Hippocampal formation (tissue), 2 donors: ENCODE data around the gene THEM4.

Source experiments
- DNase-seq, 2 donors: peaks; one replicate each; lab custom pipeline; 2025; lab: John Stamatoyannopoulos, UW

Gene THEM4

DNA sequence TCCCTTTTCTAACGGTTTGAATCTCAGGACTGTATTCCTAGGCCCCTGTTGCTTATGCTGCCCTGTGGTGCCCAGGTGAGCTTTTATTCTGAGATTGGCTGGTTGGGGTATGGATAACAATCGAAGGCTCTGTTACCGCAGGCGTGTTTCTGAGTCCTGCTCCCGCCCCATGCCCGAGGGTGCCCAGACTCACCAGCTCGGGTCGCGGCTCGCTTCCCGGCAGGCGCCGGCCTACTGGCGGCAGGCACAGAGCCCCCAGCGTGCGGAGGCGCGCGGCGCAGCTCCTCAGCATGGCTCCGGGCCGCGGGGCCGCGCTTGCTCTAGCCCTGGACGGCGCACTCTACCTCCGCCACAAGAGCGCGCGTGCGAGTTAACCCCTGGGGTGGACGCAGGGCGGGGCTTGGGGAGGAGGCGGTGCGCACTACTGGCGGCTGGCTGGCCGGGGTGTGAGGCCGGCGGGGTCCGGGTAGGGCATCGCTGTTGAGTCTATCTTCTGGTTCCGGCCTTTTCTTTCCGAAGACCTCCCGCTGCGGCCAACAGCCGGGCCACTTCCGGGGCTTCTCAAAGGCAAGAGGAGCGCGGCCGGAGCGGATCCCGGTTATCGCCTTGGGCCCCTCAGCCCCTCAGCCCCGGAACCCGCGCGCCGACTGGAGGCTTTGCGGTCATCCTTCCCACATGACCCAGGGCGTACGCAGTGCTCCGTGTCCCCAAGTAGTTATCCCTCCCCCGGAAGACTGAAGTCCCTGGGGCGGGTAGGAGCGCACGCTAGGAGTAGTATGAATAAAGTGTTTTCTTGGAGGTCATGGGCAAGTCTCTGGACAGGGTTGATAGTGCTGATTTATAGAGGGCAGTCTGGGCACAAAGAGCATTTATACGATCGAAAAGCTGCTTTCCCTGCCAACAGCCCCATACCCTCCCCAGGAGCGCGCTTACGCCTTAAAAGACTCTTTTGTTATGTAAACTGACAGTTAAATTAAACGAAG lies at the start of gene THEM4:
TSS of gene THEM4 (minus strand) at position 345 of the 983 bp plus-strand sequence. CDS start at position 292, 53 bp downstream.
- DNase-seq, result peak; percentile 91 to 94

DNA sequence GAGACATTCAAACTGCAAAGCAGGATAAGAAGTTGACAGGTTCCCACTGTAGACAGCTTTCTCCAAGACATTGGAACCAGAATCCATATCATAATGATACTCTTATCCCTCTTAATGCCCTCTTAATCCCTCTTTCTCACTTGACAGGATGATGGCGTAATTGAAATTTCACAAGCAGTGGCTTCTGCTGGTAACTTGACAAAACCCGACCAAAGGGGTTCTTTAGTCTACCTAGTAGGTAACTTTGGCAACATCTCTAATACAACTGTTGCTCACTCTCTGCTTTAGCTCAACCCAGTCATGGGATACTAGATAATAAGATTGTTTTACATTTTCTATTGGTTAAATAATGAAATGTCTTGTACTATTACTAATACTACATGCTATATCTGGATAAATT lies 49.6 kb upstream of the THEM4 start:
- no peak for DNase-seq

DNA sequence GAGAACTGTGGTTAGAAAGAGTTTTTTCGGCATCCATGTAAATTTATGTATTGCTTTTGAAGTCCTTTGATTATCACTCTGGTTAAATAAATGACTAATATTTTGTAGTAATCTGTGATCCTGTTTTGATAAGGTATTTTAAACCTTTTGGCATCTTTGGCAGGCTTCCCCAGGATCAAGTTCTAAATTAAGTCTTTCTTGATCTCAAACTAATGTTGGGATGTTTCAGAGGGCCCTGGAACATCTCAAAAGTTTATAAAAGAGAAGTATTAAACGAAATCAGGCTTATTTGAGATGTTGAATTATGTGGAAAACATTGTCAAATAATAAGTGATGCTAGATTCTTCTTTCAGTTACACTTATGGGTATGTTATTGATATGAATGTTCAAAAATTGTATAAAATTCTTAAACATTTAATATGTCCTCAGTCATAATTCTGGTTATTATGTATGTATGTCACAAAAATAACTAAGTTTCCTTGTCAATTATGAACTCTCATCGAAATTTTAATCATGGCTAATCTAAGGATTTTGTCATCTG lies 47.7 kb upstream of the THEM4 start:
- no peak for DNase-seq

DNA sequence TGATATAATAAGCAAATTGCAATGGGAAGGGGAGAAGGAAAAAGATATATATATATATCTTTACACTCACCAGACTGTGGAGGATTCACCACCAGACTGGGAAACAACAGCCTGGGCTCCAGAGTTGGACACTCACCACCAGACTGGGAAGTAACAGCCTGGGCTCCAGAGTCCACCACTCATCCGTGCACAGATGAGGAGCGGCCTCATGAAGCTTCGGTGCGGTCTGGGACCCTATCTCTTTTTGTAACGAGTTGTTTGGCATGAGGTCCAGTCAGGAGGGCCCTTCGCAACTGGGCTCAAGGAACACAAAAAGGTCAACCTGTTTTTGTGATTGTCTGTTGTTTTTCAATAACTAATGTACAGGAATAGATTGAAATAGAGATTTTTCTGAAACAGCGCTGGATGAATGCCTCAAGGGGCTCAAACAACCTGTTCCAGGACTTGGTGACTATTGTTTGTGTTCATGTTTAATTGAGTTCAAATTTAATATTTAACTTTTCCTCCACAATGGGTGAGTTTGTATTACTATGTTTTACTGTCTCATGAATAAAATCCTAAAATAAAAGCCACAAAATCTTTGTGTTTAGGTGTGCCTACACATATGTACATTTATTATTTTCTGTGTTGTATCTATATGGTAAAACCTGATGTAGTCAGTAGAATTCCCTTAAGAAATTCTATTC lies 44.2 kb upstream of the THEM4 start:
- DNase-seq, result no peak

DNA sequence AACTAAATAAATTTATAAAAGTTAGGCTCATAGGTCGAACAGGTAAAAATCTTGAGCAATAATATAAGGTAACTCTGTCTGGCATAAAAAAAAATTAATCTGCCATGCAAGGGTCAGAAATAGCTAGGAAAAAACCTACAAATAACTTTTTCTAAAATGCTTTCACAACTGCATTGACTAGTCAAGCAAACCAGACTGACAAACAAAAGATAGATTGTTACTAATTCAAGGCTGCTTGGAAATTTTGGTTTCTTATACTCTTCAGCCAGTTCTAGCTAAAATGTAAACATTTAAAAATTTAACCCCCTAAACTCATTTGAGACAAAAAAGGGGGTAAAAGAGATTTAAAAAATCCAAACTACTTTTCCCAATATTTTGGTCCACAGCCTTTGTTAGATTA lies 43.5 kb upstream of the THEM4 start:
- DNase-seq, result no peak

DNA sequence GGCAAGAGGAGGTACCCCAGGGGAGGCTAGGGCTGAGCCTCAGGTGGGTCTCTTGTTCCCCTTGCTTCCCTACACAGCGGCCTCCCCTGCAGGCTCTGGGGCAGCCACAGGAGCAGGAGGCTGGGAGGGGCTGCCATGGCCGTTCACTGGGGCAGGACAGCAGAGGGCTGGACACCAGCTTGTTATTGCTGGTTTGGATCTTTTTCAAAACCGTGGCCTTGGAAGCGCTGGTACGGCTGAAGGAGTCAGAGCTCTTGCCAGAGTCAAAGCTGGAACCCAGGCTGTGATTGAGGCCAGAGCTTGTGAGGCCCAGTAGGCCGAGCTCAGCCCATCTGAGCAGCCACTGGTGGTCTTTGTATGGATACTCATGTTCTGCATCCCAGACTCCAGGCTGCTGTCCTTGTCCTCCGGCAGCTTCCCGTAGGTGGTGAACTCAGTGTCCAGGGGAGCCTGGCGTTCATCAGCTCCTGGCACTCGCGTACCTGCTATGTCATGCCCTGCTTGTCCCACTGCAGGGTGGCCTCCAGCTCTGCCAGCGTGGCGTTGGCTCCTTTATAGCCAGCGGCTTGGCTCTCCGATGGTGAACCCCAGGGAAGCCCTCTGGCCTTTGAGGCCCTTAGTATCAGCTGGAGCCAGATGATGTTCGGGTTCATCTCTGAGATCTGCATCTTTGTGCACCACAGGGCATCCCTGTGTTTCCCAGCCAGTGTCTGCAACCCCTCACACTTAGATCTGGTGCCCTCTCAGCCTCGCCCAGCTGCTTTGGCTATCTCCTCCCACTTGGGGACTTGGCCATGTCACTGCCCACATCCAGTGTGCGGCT lies 40.3 kb upstream of the THEM4 start:
- DNase-seq, result no peak

DNA sequence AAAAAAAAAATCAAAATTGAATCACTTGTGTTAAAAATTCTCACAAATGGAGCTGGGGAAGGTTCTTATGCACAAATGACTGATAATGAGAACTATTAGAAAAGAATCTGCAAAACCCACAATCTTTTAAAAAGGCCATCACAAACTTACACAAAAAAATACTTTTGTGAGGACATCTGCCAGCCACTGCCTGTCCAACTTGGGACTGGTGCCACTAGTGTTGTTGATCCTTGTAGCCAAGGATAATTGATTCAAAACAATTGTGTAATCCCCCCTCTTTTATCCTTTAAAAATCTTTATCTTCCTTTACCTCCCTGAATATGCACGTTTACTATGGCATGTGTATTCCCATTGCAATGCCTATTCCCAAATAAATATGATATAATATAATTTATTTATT lies 39.2 kb upstream of the THEM4 start:
- DNase-seq, result no peak

DNA sequence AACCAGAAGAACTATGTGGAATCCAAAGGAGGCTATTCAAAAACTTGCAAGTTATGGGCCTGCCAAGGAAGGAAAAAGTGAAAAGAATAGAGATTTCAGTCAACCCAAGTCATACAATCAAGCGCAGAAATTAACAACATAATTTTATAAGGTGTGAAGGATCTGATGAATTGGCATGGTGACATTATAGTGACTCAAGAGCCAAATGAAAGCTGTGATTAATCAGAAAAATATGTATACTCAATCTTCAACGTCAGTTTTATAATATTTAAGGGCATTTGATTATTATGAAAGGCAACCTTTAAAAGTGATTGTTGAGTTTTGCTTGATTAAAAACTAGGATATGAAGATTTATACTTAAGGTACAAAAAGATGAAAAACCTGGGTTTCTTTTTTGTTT lies 37.8 kb upstream of the THEM4 start:
- no peak for DNase-seq

DNA sequence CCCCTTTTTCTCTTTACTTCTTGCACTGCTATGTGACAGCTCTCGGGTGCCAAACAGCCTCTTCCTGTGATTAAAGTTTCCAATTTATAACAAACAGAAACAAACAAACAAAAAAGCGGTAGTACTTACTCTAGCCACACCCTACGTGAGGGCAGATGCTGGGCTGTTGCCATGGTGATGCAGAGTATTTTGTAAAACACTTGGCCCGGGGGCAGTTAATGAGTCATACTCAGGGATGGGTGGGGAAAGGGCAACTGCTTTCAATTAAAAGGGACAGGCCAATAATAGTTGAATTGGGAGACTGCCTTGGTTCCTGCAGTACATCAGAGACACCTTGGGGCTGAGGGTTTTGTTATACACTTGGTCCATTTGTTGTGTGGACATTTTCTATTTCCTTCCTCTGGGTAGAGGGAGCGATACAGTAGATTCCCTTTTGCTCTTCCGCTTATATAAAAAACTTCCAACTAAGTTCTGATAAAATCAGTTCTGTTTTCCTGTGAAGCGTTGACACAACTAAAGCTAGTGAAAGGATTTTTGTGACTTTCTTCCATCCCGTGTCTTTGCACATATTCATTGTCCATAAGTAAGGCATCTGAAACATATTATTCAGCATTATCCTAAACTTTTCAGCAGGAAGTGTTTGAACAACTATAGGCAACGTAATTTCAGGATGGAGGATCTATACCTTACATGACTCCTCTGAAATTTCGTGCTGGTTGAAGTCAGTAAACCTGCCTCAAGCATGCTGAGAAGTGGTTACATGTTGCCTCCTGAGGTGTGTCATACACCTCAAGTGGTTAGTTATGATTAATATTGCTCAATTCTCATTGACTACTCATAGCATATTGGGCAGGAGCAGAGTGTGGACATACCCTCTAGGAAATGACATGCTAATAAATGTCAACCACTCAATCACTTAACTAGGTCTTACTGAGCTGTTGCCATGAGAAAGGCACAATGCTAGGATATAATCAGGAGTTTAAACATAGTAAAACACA lies 36.7 kb upstream of the THEM4 start:
- no peak for DNase-seq

DNA sequence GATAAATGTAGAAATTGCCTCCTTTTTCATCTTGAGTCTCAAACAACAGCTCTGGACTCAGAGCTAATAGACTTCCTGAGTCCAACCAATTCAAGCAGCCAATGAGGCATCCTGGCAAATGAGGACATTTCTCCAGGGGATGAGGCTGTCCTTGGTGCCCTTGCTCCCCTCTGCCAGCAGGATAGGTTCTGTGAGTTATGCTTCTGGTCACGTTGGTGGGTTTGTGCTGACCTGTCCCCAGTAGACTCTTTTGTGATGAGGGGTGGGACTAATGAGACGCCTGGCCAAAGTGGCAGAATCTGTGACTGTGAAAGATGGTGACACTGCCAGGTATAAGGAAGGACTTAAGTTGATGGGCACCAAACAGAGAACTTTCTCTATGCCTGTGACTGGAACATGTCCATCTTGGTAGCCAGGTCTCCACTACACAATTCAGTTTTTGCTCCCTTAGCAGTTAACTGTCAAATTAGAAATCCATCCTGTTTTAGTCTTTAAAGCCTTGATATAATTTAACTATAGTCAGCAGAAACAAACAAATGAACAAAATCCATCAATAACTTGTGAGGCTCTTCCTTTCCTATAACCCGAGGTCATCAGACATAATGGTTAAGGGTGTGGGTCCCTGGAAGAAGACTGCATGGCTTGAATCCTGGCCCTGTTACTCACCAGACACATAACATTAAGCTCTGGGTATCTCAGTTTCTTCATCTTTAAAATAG lies 35.7 kb upstream of the THEM4 start:
- no peak for DNase-seq

DNA sequence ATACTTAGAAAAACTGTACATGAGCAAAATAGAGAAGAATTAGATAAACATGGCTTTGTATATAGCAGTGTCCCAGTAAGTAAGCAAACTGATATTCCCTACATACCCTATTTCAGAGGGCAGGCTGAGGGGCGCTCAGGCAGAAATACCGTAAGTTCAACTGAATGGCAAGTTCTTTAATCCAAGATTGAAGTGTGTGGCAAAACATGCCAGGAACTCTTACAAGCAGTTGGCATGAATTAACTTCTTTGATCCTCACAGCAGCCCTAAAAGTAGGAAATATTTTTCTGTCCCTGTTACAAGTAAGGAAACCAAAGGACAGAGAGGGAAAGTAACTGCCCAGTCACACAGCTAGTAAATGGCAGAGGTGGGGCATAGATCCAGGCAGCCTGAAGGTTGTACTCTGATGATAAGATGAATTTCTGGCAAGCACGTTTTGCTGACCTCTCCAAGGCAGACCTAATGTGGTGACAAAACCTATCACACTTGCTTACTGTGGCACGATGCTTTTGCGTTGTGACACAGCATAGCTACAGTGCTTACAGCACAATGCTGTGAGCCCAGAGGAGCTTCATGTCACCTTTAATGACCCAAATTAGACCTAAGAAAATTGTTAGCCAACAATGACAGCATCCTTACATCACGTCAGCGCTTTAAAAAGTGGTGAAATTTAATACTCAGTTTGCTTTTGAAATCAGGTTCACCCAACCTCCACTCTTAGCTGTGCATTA lies 35.0 kb upstream of the THEM4 start:
- no peak for DNase-seq

DNA sequence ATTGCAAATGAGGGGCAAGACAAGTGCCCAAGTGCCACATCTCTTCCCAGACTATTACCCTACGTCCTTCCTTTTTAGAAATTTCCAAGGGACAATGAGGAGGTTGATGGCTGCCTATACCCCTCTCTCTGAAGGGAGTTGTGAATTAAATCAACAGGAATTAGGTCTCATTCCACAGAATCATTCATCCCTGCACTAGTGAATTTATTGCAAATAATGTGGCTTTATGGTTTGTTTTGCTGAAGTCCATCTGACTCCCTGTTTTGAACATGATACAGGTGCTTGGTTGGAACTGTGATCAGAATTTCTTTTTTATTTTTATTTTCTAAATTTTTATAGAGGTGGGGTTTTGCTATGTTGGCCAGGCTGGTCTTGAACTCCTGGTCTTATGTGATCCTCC lies 34.3 kb upstream of the THEM4 start:
- DNase-seq, result no peak

DNA sequence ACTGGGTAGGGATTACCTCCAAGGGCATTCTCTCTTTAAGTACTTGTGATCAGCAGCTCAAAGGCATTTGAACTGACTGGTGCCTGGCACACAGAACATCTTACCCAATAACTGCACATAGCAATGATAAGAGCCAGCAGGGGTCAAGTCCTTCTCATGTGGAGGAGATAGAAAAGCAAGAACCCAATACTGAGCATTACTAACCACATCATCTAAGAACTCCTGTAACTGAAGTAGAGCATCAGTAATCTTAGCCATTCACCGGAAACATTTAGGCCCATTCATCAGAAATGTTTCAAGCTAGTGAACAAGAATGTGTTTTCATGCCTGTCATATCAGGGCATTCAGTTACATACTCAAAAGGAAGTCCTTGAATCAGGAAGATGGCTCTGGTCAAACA lies 33.6 kb upstream of the THEM4 start:
- DNase-seq, result no peak

DNA sequence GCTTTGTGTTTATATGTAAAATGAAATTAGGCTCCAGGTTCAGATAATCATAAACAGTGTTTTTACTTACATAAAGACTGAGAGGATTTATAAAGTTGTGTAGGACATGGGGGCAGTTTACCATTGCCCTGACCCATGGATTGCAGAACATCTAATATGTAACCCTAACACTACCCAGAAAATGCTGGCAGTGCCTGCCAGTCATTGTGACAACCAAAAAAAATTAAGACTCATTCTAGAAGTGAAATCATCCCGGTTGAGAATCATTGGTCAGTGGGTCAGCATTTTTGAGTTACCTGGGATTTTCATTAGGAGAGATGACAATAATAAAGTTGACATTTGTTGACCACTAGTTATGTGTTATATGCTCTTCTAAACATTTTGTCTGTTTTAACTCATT lies 31.2 kb upstream of the THEM4 start:
- DNase-seq, result no peak

DNA sequence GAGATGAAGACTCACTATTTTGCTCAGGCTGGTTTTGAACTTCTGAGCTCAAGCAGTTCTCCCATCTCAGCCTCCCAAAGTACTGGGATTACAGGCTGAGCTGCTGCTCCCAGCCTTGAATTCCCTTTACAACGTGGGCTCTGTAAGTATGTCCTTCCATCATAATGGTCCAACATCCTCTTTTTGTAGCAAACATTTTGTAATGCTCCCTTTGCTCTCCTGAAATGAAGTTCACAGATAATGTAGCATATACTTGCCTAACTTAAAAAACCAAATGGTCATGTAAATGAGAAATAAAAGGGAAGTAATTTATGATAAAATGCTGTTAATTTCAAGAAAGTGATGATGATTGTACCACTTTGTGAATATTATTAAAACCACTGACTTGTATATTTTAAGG lies 30.5 kb upstream of the THEM4 start:
- DNase-seq, result no peak

DNA sequence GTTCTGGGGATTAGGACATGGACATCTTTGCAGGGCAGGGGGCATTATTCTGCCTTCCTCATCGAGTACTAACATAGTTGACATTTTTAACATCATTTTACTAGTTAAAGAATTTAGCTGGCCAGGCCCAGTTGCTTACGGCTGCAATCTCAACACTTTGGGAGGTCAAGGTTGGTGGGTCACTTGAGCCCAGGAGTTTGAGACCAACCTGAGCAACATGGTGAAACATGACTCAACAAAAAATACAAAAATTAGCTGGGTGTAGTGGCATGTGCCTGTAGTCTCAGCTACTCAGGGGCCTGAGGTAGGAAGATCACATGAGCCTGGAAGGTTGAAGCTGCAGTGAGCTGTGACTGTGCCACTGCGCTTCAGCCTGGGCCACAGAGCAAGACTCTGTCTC lies 29.8 kb upstream of the THEM4 start:
- no peak for DNase-seq

DNA sequence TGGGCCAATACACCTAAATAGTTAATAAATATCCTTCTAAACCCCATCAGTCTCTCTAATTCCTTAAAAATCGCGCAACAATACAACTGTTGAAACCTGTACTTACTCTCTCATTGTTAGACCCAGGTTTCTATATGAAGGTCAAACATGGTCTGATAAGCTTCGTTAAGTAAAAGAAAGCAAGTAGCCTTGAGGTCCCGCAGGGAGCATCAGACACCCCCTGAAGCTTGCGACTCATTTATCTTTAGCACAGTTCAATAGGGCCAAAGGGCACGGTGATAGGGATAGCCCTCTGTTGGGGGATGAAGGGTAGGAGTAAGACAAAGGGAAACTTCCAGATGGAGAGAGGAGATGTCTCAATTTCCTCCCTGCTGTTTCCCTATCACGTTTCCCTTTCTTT lies 27.3 kb upstream of the THEM4 start:
- no peak for DNase-seq

DNA sequence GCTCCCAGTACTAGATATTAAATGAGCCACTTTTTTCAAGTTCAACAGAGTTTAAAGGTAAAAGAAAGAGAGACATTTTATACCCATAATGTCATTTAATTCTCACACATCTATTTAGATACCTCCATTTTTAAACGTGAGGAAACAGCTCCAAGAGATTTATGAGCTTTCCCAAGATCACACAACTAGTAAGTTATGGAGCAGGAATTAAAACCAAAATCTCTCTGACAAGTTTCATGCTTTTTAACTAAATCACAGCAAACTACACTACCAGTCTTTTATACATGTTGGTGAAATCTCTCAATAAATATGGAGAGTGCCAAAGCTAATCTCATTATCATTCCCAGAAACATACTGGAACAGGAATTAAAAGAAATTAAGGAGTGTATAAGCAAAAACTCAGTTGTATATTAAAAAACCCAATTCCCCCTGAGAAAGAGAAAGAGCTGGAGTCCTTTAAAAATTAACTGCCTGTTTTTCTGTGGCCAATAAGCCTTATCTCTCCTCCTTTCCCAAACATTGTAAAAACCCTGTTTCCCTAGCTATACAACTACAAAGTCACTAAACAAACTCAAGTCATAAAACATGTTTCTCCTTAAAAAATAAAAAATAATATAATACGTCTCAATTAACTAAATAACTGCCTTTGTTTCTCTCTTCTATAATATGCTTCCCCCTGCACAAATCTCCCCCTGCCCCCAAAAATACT lies 26.7 kb upstream of the THEM4 start:
- no peak for DNase-seq

DNA sequence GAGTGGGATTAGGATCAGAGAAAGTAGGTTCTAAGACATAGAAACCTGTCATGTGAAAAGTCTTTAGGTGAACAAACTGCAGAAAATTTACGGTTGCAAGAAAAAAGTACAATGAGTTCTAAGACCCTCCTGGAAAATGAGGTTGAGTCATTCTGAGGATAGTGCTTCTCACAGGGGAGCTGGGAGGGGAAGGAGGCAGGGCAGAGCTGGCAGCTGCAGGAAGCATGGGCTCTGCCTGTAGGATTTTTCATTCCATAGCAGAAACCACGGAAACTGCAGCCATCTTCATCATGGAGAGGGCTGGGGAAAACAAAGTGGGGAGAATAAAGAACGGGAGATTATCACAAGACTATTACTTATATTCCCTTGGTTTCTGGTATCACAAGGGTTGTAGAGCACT lies 25.8 kb upstream of the THEM4 start:
- DNase-seq, result no peak
